Dermis microvascular lymphatic vessel endothelial cell (primary cell): ENCODE data around the gene VENTX. TPM values are rescaled to one million over a fixed set of nuclear protein-coding genes. Genes with fewer than 3 reads are reported as not detected.

ENCODE experiments used
- DNase-seq, 2 donors: peaks; one replicate each; pipeline versions ENCODE4 v3.0.0 to v3.0.0-alpha.2; 2010; ENCODE audit warnings: low read depth in 2 of 2
- total RNA-seq: library from RNA; depleted of rRNA; stranded (reverse); fragments of >200 nt; gene quantifications from 2 replicates; pipeline ENCODE4 v1.2.1, GENCODE V29; 2014

Gene VENTX
- total RNA-seq, 1 donor from 2014 or later: not detected

DNA sequence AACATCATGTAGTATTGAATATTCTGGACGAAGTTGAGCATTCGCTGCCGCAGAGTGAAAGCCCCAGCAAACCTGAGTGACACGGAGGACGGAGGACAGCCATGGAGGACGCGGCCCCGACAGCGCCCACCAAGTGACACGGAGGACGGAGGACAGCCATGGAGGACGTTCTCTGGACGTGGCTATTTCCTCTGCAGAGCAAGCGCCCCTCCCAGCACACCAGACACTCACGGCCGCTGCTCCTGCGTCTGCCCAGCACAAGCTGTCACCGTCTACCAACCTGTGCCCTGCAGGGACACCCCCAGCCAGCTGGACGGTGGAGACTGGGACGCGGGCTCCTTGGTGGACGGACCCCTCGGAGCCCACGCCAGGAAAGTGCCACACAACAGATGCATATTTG is 46.3 kb downstream of the VENTX start:
- no peak for DNase-seq

GRCh38 chr10:133285217-133285616 is 47.6 kb downstream of the VENTX start:
- DNase-seq: no peak

GRCh38 chr10:133286366-133286765 is 48.7 kb downstream of the VENTX start:
- DNase-seq: no peak

- DNase-seq: no peak
Observed at GRCh38 chr10:133287832-133288500, 50.3 kb downstream of the VENTX start.

DNA sequence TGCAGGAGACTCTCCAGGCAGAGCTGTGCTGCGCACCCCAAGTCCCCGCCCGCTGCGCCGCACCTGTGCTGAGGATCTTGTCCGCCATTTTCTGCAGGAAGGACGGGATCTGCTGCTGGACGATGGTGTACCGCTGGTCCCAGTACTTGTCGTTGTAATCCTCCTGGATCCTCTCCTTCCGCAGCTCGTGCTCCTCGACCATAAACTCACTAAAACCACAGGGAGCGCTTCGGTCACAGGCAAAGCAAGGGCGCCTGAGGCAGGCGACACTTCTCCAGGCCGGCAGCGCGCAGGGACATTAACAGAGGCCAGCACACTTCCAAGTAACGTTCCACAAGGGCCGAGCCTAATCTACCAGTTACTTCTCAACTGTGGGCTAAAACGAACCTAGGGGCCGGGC is 52.1 kb downstream of the VENTX start:
- DNase-seq: no peak

Other genes with a start within 250 kb of the VENTX start
- not detected in 2 replicates for gene ADGRA1, start 149.9 kb upstream of the VENTX start, total RNA-seq
- under 0.01 TPM in 1 of 2 replicates, not detected in the other for gene KNDC1, start 77.6 kb upstream of the VENTX start, total RNA-seq
- gene UTF1, start 7.6 kb upstream of the VENTX start, total RNA-seq: not detected in 2 replicates
- gene ADAM8, start 39.0 kb downstream of the VENTX start, total RNA-seq: 0.13 TPM in 2 replicates
- gene TUBGCP2, start 71.0 kb downstream of the VENTX start, total RNA-seq: 29.5 and 44.8 TPM in 2 replicates
- 21.5 and 23.7 TPM in 2 replicates for gene ZNF511, start 71.1 kb downstream of the VENTX start, total RNA-seq
- not detected in 2 replicates for gene CALY, start 99.0 kb downstream of the VENTX start, total RNA-seq
- gene PRAP1, start 109.5 kb downstream of the VENTX start, total RNA-seq: not detected in 2 replicates
- 23.4 and 24.0 TPM in 2 replicates for gene FUOM, start 120.2 kb downstream of the VENTX start, total RNA-seq
- 72.3 and 75.7 TPM in 2 replicates for gene ECHS1, start 135.5 kb downstream of the VENTX start, total RNA-seq
- gene PAOX, start 141.4 kb downstream of the VENTX start, total RNA-seq: 3.1 and 6.6 TPM in 2 replicates
- 37.1 and 43.2 TPM in 2 replicates for gene MTG1, start 156.3 kb downstream of the VENTX start, total RNA-seq
- not detected in 2 replicates for gene SPRN, start 186.8 kb downstream of the VENTX start, total RNA-seq
- 0.26 and 0.76 TPM in 2 replicates for gene SCART1, start 216.1 kb downstream of the VENTX start, total RNA-seq